H1 (cell line): Measurements from ENCODE around the gene DRC3. TPM values are rescaled to one million over a fixed set of nuclear protein-coding genes. Genes with fewer than 3 reads are reported as not detected.

Experiments used
- ASH2L ChIP-seq: fragments of 200-600, 300-600 bp; sonication (generic); IDR thresholded peaks from one replicate; pipeline ENCODE4 v1.7.1; 2017; ENCODE audit warnings: low read length
- RFX5 ChIP-seq: IDR thresholded peaks from 2 replicates; pipeline ENCODE4 v1.6.1; 2011; ENCODE audit warnings: low read depth, low read length, improper control_type of control experiment, borderline replicate concordance
- USF2 ChIP-seq: IDR thresholded peaks from 2 replicates; pipeline ENCODE4 v1.6.1; 2011; ENCODE audit warnings: low read length, improper control_type of control experiment
- polyA plus RNA-seq, 7 experiments: library from polyadenylated mRNA; depleted of rRNA in 3 of 7; stranded (reverse) in 5 of 7; unstranded in 2 of 7; fragments of >200 nt in 5 of 7; fragments of 200-250 nt in 2 of 7; gene quantifications; 1 replicate in 5 of 7; 2 replicates in 1 of 7; 4 replicates in 1 of 7; pipeline versions ENCODE4 v1.2.1 to v1.2.3, GENCODE V29; 2011 to 2013; ENCODE audit warnings: missing spikeins in 2 of 7, mixed read lengths in 2 of 7
- total RNA-seq: library from RNA; stranded (reverse); fragmentation: NEBNext Ultra II Directional; extraction: Animal tissue kit (Norgen Biotek cat#: 25700); gene quantifications from 2 replicates; pipeline ENCODE4 v1.2.1, GENCODE V29; 2021
- TF ChIP-seq, protein P1 (sequence below): IDR thresholded peaks from 2 replicates; pipeline ENCODE4 v1.6.1; 2012; ENCODE audit warnings: inconsistent platforms

The DRC3 gene
- total and polyA plus RNA-seq, 2 of the 8 experiments (the other 6 are each of a cell fraction or from before 2014, with no cell fraction given): 0.59 TPM; not detected in 1

DNA sequence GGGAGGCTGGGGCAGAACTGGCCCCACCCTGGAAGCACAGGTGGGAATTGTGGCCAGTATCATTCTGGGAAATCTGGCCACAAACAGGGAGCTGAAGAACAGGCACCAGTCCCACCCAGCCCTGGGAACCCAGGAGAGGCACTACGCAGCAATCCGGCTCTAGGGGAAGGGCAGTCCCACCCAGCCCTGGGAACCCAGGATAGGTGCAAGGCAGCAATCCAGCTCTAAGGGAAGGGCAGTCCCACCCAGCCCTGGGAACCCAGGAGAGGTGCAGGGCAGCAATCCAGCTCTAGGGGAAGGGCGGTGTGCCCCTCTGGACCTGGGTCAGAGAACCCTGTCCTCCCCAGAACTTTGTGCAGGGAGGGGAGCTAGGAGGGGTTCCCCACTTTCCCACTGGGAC, 7.1 kb downstream of the DRC3 start (continued):
- TF ChIP-seq USF2: no peak
- TF ChIP-seq, protein P1, sequence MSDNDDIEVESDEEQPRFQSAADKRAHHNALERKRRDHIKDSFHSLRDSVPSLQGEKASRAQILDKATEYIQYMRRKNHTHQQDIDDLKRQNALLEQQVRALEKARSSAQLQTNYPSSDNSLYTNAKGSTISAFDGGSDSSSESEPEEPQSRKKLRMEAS: no peak
- no peak for TF ChIP-seq ASH2L
- no peak for TF ChIP-seq RFX5
- TF ChIP-seq, all 59 proteins: peak for 0
